NCI-H1694 (cell line): ENCODE results near the gene LAMA1.
"Not testable (repeated sequence)": the region's sequence is repeated elsewhere in the genome, so short reads cannot be mapped to it uniquely, and the experiment has no call there.

Source experiments
- DNase-seq: peaks from one replicate; lab custom pipeline; 2025; lab: John Stamatoyannopoulos, UW

The LAMA1 gene, protein sequence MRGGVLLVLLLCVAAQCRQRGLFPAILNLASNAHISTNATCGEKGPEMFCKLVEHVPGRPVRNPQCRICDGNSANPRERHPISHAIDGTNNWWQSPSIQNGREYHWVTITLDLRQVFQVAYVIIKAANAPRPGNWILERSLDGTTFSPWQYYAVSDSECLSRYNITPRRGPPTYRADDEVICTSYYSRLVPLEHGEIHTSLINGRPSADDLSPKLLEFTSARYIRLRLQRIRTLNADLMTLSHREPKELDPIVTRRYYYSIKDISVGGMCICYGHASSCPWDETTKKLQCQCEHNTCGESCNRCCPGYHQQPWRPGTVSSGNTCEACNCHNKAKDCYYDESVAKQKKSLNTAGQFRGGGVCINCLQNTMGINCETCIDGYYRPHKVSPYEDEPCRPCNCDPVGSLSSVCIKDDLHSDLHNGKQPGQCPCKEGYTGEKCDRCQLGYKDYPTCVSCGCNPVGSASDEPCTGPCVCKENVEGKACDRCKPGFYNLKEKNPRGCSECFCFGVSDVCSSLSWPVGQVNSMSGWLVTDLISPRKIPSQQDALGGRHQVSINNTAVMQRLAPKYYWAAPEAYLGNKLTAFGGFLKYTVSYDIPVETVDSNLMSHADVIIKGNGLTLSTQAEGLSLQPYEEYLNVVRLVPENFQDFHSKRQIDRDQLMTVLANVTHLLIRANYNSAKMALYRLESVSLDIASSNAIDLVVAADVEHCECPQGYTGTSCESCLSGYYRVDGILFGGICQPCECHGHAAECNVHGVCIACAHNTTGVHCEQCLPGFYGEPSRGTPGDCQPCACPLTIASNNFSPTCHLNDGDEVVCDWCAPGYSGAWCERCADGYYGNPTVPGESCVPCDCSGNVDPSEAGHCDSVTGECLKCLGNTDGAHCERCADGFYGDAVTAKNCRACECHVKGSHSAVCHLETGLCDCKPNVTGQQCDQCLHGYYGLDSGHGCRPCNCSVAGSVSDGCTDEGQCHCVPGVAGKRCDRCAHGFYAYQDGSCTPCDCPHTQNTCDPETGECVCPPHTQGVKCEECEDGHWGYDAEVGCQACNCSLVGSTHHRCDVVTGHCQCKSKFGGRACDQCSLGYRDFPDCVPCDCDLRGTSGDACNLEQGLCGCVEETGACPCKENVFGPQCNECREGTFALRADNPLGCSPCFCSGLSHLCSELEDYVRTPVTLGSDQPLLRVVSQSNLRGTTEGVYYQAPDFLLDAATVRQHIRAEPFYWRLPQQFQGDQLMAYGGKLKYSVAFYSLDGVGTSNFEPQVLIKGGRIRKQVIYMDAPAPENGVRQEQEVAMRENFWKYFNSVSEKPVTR (N-terminal part only)

DNA sequence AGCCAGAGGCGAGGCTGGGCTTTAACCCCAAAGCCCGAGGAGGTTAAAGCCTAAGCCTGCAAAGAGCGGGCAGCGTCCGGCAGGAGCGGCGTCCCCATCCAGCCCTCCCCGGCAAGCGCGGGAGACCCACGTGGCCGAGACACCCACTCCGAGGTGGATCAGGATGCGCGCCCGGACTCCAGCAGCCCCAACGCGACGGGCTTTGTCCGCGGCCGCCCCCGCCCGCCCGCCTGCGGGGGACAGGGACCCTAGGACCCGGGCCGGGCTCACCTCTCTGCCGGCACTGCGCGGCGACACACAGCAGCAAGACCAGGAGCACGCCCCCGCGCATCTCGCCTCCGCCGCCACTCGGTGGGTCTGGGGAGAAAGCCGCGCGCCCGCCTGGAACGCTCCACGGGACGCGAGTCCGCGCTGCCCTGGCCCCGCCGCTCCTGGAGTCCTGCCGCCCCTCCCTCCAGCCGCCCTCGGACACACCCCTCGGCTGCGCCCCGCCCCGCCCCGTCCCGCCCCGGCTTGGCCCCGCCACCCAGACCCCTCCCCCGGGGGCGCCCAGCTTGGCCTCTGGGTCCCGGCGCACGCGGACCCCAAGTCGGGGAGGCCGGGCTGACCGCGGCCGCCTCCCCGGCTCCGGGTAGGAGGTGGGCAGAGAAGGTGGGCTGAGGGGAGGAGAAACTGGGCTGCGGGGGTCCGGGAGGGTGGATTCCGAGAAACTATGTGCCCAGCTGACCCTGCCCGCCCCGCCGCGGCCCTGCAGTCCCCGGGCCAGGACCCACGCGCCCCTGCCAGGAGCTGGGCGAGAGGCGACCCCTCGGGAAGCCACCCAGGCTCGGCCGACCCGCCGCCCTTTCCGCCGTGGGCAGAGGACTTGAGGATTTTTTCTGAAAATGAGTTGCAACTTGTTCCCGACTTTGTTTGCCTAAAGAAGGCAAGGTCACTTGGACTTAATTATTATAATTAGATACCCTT, at the start of gene LAMA1:
Gene LAMA1, minus strand, starts transcription at position 408 of the 966 bp plus-strand sequence. Its CDS starts 77 bp downstream, at position 331.
- no peak for DNase-seq

DNA sequence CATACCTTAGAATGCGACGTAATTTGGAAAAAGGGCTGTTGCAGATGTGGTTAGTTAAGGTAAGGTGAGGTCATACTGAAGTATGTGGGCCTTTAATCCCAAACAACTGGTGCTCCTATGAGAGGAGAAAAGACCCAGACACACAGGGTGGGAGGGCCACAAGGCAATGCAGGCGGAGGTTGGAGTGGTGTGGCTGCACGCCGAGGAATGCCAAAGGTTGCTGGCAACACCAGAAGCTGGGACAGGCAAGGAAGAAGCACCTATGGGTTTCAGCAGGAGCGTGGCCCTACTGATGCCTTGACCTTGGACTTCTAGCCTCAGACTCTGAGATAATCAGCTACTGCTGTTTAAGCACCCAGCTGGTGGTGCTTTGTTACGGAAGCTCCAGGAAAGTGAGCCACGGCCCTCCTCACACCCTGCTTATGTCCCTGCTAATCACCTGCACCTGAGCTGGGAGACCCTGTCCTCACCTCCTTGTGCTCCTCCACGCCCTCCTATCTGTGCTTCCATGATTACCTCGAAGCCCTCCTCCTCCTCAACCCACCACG, 48.3 kb upstream of the LAMA1 start:
- DNase-seq, result no peak

DNA sequence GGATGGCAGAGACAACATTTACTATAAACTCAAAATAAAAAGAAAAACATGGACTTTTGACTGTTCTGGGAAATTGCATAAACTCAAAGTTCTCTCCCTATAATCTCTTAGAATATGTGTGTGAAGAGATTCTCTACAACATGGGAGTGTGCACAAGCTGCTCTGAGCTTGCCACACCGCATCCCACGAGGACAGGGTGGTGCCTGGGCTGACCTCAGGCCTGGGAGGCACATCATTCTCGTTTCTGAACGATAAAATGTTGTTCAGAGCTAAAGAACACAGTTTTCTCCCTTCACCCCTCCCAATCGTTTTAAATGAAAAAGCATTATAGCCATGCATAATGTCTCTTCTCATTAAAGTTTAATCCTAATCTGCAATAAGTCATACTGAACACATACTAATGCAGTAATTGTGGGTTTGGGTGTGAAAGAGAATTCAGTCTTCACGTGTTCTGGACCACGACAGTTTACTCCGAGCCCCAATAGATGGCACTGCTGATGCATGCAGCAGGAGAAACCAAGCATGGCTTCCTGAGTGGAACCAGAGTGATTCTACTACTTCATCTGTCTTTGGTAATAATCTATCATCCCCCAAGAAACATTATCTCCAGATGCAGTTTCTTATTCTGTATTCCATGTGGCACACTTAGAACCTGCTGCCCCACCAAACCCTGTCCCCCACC, 46.9 kb upstream of the LAMA1 start:
- DNase-seq, result no peak

DNA sequence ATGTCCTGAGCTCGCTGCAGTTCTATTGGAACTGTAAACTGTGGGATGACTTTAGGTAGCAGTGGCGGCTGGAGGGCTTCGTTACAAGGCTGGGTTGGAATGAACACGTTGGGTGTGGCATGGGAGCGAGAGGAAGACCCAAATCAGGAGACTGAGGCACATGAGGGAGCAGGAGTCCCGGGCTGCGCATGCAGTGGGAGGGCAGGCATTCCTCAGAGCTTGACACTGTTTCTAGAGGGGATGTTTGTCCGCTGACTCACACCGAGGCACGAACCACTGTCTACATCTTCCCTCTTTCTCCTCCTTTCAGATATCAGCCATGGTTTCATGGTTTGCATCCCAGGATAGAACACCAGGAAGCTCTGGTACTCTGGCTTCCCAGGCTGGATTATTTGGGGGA, 40.6 kb upstream of the LAMA1 start:
- DNase-seq, result no peak

DNA sequence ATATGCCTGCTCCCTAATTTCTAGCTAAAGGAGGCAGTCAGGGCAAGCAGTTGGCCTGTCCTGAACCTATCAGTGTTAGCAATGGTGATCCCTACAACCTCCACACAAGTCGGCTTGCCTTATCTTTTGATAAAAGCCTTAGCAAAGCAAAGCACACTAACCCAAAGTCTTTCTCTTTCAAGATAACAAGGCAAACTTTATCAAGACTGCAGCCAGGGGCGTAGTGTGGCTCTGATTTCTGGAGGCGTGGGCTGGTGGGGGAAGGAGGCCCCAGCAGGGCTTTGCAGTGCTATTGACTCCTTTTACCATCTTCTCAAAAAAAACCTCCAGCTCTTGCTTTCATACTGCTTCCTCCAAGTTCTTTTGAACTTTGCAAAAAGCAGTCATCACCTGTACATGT, 40.2 kb upstream of the LAMA1 start:
- no peak for DNase-seq

DNA sequence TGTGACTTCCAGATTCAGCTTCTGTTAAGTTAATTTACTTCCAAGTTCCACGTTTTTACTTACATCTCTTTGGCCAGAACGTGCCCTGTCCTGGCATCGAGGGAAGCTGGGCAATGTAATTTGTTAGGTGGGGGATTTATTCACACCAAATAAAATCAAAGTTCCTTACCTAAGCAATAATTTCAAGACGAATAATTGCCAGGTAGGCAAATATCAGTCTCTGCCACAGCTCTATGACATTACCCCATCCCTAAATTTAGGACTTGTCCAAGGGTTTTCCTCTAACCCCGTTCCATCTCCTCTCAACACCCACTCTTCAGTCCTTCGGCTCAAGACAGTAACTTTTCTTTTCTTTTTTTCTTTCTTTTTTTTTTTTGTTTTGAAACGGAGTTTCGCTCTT, 38.3 kb upstream of the LAMA1 start:
- DNase-seq, result no peak

DNA sequence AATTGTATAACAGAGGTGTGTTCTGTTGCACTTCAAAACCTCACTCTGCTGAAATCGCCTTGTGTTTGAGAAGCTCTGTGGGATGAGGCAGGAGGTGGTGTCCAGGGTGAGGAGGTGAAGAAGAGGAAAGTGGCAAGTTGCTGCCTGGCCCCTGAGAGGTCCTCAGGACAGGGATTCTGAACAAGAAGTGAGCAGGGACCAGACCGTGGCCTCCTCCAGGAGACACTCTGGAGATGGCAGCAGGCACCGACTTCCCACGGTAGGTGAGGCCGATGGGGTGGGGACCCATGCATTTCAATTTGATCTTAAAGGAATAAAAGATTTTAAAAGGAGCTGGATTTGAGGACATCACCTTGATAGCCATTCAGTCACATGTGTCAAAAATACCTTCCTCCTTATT, 37.5 kb upstream of the LAMA1 start:
- no peak for DNase-seq

DNA sequence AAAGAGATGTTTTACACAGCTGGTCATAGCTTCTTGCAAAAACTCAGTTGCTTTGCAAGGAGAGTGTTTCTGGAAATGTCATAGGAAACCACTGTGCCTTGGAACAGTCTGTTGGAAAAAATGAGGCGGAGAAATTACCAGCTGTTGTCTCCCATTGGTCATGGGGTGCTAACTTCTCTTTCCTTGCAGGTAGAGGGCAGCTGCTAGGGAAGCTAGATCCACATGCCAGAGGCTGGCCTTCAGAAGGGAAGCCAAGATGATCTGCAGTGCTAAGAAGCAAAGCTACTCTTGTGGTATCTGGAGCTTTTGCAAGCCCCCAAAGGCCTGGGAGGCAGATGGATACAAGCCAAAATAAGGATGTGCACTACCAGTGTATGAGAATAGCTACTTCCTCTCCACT, 34.8 kb upstream of the LAMA1 start:
- no peak for DNase-seq

DNA sequence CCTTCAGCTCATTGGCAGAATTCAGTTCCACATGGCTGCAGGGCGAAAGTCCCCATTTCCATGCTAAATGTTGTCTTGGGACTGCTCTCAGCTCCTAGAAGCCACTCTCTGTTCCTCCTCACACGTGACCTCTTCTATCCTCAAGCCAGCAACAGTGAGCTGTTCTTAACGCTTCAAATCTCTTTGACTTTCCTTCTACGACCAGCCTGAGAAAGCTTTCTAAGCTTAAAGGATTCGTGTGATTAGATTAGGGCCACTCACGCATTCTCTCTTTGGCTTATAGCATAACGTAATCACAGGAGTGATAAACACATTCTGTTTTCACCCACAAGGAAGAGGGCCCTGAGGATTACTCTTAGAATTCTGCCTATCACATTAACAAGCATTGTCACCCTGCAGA, 29.8 kb upstream of the LAMA1 start:
- DNase-seq, result no peak

DNA sequence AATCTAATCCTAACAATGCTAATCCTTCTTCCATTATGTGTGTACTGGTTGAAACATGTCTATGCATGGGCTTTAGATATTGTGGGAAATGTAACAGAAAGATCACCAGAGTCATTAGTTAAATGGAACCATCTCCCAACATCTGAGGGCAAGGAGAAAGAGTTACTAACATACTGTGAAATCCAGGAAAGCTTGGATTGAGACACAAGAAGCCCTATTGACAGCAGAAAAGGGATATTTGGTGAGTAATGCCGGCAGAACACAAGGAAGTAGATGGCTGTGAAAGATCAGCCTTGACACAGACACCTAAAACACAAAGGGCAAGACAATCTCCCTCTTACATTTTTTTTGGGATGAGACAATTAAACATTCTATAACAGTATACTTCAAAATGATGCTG, 28.5 kb upstream of the LAMA1 start:
- no peak for DNase-seq

DNA sequence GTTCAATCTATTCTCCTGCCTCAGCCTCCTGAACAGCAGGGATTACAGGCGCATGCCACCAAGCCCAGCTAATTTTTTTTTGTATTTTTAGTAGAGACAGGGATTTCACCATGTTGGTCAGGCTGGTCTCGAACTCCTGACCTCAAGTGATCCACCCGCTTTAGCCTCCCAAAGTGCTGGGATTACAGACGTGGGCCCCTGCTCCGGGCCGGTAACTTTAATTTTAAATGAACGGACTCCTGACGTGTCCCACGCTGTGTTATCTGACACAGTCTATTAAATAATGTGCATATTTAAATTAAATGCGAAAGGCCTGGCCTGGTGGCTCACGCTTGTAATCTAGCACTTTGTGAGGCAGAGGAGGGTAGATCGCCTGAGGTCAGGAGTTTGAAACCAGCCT, 27.3 kb upstream of the LAMA1 start:
- not testable (repeated sequence) for DNase-seq

DNA sequence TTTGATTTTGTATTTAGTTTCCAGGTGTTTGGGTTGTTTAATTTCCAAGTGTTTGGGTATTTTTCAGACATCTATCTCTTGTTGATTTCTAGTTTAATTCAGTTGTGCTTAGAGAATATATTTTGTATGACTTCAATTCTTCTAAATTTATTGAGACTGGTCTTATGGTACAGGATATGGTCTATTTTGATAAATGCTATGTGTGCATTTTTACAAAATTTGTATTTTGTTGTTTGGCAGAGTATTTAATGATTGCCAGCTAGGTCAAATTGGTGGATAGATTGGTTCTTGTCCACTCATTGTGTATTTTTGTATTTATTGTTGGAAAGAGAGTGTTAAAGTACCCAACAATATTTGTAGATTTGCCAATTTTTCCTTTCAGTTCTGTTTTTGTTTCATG, 23.7 kb upstream of the LAMA1 start:
- DNase-seq, result no peak

DNA sequence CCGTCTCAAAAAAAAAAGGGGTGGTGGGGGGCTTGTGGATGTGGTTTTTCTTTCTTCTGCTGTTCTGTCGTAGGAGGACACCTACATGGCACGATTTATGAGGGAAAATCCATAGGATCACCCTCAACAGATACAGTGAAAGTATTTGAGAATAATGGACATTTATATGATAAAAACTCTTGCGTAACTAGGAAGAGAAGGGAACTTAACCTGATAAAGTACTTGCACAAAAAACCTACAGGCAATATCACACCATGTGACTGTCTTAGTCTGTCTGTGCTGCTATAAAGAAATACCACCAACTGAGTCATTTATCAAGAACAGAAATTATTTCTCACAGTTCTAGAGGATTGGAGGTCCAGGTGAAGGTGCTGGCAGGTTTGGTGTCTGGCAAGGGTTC, 21.8 kb upstream of the LAMA1 start:
- no peak for DNase-seq

DNA sequence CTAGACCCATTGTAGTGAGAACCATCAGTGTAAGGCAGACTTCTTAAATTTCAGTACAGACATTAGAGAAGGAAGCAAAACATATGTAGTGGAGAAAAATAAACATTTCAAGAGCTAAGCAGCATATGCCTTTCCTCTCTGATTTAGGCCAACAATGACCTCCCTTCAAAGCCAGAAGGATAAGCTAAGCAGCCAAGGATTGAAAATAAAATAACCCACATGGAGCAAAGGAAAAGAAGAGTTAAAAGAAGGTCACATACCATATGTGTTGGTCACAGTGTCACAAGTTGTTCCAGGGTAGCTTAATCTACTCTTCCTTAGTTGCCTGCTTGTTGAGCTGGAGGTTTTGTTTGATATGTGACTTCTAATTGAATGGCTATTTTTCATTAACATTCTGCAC, 15.6 kb upstream of the LAMA1 start:
- no peak for DNase-seq

DNA sequence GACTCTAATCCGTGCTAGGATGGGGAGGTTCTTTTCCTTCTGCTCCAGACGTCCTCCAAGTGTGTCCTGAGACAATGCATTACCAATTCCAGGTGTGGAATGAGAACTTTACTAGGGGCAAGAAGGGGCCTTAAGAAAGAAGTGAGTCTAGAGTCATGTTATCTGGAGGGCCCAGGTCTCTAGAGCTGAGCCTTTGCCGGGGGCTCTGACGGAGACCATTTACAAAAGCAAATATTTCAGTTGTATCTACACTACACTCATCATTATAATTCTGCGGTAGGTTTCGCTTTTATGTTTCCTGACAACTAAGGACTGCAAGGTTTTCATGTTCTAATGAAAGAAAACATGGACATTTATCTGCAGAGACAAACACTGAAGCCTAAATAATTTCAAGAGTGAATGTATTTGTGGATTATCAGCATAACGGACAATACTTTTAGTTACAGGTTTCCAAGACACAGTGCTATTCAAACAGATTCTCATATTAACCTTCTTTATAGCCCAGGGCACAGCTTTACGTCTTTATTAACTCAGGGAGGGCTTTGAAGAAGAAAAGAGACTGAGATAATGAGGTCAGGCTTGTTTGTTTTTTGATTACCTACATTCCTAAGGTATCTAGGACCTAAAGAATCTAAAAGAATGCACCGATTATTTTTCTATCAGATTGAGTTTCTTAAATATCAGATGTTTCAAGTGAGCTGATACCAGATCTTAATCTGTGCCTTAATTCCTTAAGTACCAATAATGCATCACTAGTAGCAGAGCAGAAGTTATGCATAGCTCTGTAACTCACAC, 15.0 kb upstream of the LAMA1 start:
- no peak for DNase-seq

DNA sequence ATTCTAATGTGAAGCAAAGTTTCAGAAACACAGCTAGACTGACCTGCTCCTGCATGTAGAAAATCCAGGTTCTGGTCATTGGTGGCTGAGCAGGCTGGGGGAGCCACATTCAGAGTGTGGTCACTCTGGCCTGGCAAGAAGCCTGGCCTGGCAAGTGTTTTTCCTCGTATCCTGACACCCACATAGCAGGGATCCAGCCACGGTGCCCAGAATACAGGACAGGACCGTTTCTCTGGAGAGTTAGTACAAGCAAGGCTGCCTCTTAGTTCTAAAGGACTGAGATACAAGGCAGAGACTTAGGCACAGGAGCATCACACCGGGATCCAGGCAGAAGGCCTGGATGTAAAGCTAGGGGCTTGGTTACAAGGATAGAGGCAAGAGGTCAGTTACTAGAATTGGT, 4.8 kb upstream of the LAMA1 start:
- DNase-seq, result no peak

DNA sequence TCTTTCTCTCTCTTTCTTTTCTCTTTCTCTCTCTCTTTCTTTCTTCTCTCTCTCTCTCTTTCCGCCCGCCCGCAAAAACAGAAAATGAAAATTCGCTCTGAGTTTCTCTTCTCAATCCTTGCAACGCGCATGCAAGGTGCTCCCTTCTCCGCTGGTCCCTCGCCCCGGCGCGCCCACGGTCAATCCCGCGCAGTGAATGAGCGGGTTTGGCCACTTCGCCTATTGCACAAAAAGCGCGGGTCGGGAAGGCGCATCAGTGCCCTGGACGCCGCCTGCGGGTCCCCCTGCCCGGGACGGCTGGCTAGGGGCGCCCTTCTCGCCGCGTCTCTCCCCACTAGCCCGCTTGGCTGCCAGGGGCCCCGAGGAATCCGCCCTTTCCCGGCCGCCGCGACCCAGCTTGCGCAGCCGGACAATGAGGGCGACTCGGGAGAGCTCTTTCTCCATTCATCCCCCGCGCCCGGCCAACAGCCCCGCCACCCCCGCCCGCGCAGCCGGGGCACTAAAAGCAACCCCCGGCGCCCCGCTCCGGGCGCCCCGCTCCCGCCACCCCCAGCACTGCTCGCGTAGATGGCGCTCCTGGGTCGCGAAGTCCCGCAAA, 706 bp downstream of the LAMA1 start:
- no peak for DNase-seq

DNA sequence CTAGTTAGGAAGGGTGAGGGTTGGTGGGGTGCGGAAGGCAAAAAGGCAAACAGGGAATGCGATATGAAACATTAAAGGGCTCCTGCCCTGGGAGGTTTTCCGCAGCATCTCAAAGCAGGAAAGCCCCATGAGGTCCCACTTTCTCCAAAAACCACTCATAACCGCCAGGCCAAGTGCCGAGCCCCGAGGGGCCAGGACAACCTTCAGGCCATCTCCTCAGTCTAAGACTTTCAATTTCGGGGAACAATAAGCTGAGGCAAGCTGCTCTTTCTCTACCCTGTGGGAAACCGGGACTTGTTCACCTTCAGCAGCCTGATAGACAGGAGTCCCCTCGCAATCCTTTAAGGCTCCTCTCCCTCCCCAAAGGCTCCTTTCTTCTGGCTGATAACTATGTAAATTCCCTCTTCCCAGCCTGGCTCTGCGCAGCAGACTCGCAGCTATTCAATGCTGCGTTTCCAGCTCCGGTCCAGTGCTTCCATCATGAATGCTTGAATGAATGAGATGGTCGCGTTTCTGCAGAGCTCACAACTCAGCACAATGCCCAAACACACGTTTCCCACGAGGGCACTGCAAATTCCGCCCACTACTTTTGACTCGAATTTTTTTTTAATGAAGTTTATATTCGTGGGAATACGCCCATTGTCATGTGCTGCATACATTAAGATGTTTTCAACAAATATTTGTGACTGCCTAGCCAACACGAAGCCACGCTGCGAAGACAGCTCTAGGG, 1.4 kb downstream of the LAMA1 start:
- no peak for DNase-seq
